ENCODE results near the gene SLC9A4.

The SLC9A4 gene

DNA sequence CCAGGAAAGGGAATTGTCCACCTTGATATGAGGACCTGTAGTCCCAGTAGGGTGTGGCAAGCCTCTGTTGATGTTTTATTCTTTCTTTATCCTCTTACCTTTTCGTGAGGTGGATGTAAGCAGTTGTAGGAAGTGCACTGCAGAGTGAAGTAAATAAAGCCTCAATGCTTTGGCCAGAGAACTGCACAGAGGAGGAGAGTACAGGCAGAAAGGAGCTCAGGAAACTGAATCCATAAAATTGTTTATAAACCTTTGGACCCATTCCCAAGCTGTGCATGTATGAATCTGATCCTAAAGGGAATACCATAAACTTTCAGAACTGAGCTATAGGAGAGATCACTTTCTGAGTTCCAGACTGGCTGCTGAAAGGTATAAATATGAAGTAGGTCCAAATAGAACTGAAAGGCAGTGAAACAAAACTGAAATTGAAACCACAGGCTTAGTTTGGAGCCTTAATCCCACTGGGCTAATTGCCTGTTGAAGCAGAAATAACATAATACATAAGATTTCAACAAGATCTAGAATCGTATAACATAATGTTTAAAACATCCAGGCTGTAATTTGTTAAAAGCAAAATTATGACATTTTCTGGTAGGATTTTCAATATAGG, 17.9 kb upstream of the SLC9A4 start:
- DNase-seq (ENCODE audit: low spot score): no peak

DNA sequence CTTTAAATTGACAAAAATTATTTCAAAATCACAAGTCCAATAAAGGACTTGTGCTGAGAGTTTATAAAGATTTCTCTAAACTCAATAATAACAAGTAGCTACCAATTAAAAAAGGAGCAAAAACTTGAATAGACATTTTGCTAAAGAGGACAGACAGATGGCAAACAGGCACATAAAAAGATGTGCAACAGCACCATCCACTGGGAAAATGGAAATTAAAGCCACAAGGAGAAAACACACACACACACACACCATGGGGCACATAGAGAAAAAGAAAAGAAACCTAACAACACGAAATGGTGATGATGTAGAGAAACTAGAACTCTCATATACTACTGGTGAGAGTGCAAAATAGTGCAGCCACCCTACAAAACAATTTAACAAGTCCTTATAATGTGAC, 12.6 kb upstream of the SLC9A4 start:
- DNase-seq (ENCODE audit: low spot score): no peak

DNA sequence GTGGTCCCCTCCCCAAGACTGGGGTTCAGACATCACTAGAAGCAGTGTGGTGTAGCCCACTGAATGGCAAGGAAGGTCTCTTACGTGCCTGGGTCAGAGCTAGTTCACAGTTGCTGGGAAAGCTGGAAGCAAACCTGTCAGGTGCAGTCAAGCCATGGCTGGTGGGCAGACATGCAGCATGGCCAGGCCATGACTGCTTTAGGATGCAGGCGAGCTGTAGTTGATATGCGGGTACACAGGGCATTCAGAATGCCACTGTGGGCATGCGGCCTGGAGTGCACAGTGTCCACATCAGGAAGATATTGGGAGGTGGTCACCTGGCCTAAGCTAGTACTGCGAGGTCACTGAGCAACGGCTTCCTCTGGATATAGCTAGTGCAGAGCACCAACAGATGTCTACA, 11.8 kb upstream of the SLC9A4 start:
- no peak for DNase-seq (ENCODE audit: low spot score)

DNA sequence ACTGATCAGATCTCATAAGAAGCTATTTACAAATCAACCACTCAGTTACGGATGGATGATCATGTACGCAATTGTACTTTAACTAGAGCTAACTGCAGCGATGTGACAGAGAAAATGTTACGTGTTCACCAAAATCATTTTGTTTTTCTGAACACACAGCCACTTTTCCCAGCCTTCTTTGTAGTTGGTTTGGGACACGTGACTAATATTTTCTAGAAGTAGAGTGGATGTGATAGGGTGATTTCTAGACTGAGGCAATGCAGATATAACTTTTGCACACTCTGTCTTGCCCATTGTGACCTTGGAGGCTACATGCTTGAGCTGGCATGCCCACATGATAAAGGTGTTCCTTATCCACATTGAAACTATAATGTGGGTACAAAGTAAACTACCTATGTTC, 9.9 kb upstream of the SLC9A4 start:
- DNase-seq (ENCODE audit: low spot score): no peak

GRCh38 chr2:102470168-102470567, 2.9 kb upstream of the SLC9A4 start:
- no peak for DNase-seq (ENCODE audit: low spot score)

DNA sequence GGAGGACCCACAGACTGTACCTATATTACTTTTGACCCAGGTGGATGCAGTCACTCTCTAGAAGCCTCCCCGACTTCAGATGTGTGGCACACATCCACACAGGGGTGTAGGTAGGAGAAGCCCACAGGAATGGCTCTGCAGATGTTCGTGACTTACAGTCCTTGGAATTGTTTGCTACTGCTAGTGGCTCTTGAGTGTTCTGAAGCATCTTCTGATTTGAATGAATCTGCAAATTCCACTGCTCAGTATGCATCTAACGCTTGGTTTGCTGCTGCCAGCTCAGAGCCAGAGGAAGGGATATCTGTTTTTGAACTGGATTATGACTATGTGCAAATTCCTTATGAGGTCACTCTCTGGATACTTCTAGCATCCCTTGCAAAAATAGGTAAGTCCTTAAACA, 605 bp downstream of the SLC9A4 start:
- no peak for DNase-seq (ENCODE audit: low spot score)

- no peak for DNase-seq (ENCODE audit: low spot score)
Measured at GRCh38 chr2:102474785-102475184, 1.8 kb downstream of the SLC9A4 start.

GRCh38 chr2:102478686-102479470, 5.9 kb downstream of the SLC9A4 start:
- DNase-seq (ENCODE audit: low spot score): no peak

- no peak for DNase-seq (ENCODE audit: low spot score)
Measured at GRCh38 chr2:102480285-102481195, 7.5 kb downstream of the SLC9A4 start.

GRCh38 chr2:102481931-102482330, 8.9 kb downstream of the SLC9A4 start:
- no peak for DNase-seq (ENCODE audit: low spot score)

DNA sequence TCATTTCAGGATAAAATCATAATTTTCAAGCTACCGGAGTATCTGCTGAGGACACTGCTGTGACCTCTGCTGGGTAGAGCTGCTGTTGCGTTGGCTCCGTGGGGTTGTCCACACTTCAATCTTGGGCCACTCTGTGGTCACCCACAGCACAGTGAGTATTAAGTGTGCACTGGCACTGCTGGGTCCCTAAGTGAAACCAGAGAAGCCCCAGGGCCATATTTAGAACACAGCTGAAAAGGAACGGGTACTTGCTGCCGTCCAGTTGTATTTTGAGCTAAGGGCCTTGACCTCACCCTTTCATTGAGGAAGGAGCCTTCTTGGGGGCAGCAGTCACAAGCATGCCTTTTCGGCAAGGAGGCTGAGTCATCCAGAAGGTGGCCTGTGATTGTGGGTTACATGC, 10.1 kb downstream of the SLC9A4 start:
- DNase-seq (ENCODE audit: low spot score): no peak

- no peak for DNase-seq (ENCODE audit: low spot score)
Measured at GRCh38 chr2:102484310-102485061, 11.5 kb downstream of the SLC9A4 start.

GRCh38 chr2:102485147-102485785, 12.2 kb downstream of the SLC9A4 start:
- no peak for DNase-seq (ENCODE audit: low spot score)

DNA sequence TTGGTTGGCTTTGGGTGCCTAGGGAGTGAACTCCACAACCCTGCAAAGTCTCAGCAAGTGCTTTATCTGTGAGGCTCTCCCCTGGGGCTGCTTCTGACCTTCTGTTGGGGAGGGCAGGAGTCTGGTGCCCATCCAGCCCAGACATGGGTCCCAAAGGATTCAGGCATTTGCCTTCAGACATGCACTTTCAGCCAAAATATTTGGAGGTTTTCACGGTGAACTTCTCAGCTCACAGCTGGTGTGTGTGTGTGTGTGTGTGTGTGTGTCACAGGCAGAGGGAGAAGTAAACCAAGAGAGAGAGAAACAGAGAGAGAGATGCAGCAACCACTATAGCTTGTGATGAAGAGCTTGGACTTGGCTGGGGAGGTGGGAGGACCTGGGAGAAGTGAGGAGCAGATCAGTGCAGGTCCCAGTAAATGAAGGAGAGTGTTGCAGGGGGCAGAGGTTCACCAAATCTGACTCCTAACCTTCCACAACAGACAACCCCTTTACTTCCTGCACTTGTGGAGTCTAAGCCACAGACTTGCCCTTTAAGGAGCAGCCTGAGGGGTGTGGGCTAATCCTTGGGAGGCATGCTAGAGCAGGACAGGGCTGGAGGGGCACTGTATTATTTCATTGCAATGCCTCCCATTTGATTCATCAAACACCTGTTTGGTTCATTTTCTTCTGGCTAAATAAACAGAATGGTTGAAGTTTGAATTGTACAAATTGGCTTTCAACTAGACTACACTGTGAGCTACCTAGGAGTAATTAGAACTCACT, 14.1 kb downstream of the SLC9A4 start:
- DNase-seq (ENCODE audit: low spot score): no peak

- DNase-seq (ENCODE audit: low spot score): no peak
Measured at GRCh38 chr2:102487761-102488462, 14.9 kb downstream of the SLC9A4 start.

- no peak for DNase-seq (ENCODE audit: low spot score)
Measured at GRCh38 chr2:102489646-102490045, 16.6 kb downstream of the SLC9A4 start.

- DNase-seq (ENCODE audit: low spot score): no peak
Measured at GRCh38 chr2:102492006-102492405, 19.0 kb downstream of the SLC9A4 start.

DNA sequence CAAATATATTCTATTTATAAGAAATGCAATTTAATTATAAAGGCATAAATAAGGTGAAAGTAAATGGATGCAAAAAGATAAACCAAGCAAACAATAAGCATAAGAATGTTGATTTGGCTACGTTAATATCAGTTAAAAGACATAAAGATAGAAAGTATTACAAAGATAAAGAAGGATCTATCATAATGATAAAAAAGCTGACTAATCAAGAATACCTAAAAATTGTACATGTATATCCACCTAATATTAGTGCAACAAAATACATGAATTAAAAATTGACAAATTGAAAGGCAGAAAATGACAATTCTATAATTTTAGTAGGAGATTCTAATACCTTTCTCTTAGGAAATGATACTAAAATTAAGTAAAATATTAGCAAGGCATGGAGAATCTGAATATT, 21.5 kb downstream of the SLC9A4 start:
- DNase-seq (ENCODE audit: low spot score): no peak

DNA sequence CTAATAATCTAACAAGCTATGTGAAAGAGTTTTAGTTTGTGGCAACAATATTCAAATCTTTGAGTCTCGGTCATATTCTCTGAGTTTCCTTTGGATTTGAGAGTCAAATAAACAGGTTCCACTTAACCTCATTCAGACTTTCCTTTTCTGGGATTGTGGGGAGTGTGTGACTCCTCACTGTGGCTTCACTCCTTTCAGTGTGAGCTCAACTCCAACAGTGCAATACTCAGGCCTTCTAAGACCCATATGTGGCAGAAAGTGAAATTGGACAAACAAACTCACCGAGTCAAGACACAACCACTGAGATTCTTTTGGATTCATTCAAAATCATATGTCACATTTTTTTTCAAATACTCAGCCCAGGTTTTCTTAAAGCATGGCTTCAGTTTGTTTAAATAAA, 25.4 kb downstream of the SLC9A4 start:
- DNase-seq (ENCODE audit: low spot score): no peak

DNA sequence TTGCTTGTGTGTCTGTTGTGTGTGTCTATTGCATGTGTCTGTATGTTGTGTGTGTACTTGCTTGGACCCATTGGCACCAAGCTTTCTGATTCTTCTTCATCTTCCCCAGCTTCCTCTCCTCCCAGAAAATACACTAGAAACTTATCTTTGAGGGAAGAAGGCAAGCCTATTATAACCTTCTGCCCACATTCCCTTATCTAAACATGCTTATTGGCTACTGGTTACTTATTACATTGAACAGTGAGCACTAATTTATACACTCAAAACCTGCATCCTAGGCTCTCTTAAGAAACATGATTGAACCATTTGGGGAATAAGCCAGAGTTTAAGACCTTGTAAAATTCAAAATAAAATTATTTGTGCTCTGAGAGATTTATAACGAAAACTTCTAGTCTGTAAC, 26.5 kb downstream of the SLC9A4 start:
- DNase-seq (ENCODE audit: low spot score): no peak
